ENCODE data around the gene TANGO6.

DNA sequence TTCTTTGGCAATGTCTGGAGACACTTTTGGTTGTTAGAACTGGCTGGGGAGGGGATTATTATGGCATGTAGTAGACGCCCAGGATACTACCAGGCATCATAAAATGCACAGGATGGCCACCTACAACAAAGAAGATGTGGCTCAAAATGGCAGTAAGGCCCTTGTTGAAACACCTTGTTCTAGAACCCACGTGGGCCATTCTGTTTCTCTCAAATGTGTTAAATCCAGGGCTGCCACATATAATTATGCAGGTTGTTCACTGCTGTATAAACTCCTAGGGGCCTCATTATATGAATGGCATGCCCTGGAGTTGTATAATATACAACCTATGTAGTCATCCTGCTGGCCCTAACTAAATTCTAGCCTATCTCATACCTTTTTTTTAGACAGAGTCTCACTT, 138.6 kb downstream of the TANGO6 start:
- TF ChIP-seq CTCF (IDR thresholded peaks at IDR 0.05), result no peak
- TF ChIP-seq EP300 (IDR thresholded peaks at IDR 0.05), result no peak
- no peak for TF ChIP-seq POLR2A (IDR thresholded peaks at IDR 0.05)

Measured in tibial nerve (tissue), 4 donors.